C4-2B (cell line): ENCODE measurements around the gene PLA1A.

ENCODE experiments used
- ZFX ChIP-seq: fragments of 450-650 bp; IDR thresholded peaks from 2 replicates; pipeline ENCODE4 v1.6.1; 2017
- TF ChIP-seq, protein P1 (sequence below): fragments of 450-650 bp; conservative IDR thresholded peaks from 2 replicates; pipeline ENCODE4 v1.5.1; 2017; ENCODE audit warnings: mild to moderate bottlenecking

GRCh38 chr3:119628390-119628789, 30.7 kb downstream of the PLA1A start:
- TF ChIP-seq, protein P1, sequence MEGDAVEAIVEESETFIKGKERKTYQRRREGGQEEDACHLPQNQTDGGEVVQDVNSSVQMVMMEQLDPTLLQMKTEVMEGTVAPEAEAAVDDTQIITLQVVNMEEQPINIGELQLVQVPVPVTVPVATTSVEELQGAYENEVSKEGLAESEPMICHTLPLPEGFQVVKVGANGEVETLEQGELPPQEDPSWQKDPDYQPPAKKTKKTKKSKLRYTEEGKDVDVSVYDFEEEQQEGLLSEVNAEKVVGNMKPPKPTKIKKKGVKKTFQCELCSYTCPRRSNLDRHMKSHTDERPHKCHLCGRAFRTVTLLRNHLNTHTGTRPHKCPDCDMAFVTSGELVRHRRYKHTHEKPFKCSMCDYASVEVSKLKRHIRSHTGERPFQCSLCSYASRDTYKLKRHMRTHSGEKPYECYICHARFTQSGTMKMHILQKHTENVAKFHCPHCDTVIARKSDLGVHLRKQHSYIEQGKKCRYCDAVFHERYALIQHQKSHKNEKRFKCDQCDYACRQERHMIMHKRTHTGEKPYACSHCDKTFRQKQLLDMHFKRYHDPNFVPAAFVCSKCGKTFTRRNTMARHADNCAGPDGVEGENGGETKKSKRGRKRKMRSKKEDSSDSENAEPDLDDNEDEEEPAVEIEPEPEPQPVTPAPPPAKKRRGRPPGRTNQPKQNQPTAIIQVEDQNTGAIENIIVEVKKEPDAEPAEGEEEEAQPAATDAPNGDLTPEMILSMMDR: no peak
- no peak for TF ChIP-seq ZFX
